ENCODE data around the gene ZNF708.
"Not testable (repeated sequence)": the region's sequence is repeated elsewhere in the genome, so short reads cannot be mapped to it uniquely, and the experiment has no call there.

Gene ZNF708

GRCh38 chr19:21321996-21322395, 7.2 kb downstream of the ZNF708 start:
- peaks cover 11% of the 10 kb centered on the region for H3K36me3 ChIP-seq (ENCODE audit: control insufficient read depth, insufficient read depth, low read length)
- H3K9me3 ChIP-seq (ENCODE audit: control insufficient read depth, low read length) = peaks cover 4% of the 10 kb centered on the region
- 88 to 90% methylated on average over 4 of the region's 4 CpGs for WGBS, 2 experiments
- H3K4me3 ChIP-seq (ENCODE audit: insufficient read depth, low read depth, low read length) = no peak overlapping the region
- H3K27ac ChIP-seq (ENCODE audit: insufficient read depth, low read depth, low read length, poor library complexity, severe bottlenecking) = no peak overlapping the region
- H3K4me1 ChIP-seq (ENCODE audit: control insufficient read depth, insufficient read depth, low read length) = no peaks in the 10 kb centered on the region
- no peaks in the 10 kb centered on the region for H3K27me3 ChIP-seq (ENCODE audit: control insufficient read depth, insufficient read depth, low read length, poor library complexity, severe bottlenecking)

- no peak overlapping the region for H3K4me3 ChIP-seq (ENCODE audit: insufficient read depth, low read depth, low read length)
- no peak overlapping the region for H3K27ac ChIP-seq (ENCODE audit: insufficient read depth, low read depth, low read length, poor library complexity, severe bottlenecking)
- no peaks in the 10 kb centered on the region for H3K27me3 ChIP-seq (ENCODE audit: control insufficient read depth, insufficient read depth, low read length, poor library complexity, severe bottlenecking)
- no peaks in the 10 kb centered on the region for H3K4me1 ChIP-seq (ENCODE audit: control insufficient read depth, insufficient read depth, low read length)
- H3K36me3 ChIP-seq (ENCODE audit: control insufficient read depth, insufficient read depth, low read length) = peaks cover 3% of the 10 kb centered on the region
- H3K9me3 ChIP-seq (ENCODE audit: control insufficient read depth, low read length) = peaks cover under 1% of the 10 kb centered on the region
- WGBS, 2 experiments = 89 to 90% methylated on average over 4 of the region's 4 CpGs
These were observed 8.1 kb downstream of the ZNF708 start for GRCh38 chr19:21321134-21321533.

- no peaks in the 10 kb centered on the region for H3K9me3 ChIP-seq (ENCODE audit: control insufficient read depth, low read length)
- 70 to 71% methylated on average over 1 of the region's 1 CpG for whole genome bisulfite sequencing, 2 experiments
- H3K4me3 ChIP-seq (ENCODE audit: insufficient read depth, low read depth, low read length) = no peak overlapping the region
- no peaks in the 10 kb centered on the region for H3K36me3 ChIP-seq (ENCODE audit: control insufficient read depth, insufficient read depth, low read length)
- H3K27me3 ChIP-seq (ENCODE audit: control insufficient read depth, insufficient read depth, low read length, poor library complexity, severe bottlenecking) = no peaks in the 10 kb centered on the region
- H3K27ac ChIP-seq (ENCODE audit: insufficient read depth, low read depth, low read length, poor library complexity, severe bottlenecking) = no peak overlapping the region
- H3K4me1 ChIP-seq (ENCODE audit: control insufficient read depth, insufficient read depth, low read length) = no peaks in the 10 kb centered on the region
These were observed 11.4 kb downstream of the ZNF708 start for GRCh38 chr19:21317821-21318220.

GRCh38 chr19:21314676-21315075, 14.5 kb downstream of the ZNF708 start:
- Histone ChIP-seq H3K4me1 (ENCODE audit: control insufficient read depth, insufficient read depth, low read length) (no peaks in the 10 kb centered on the region), H3K27me3 (ENCODE audit: control insufficient read depth, insufficient read depth, low read length, poor library complexity, severe bottlenecking) (no peaks in the 10 kb centered on the region), H3K9me3 (ENCODE audit: control insufficient read depth, low read length) (no peaks in the 10 kb centered on the region), H3K4me3 (ENCODE audit: insufficient read depth, low read depth, low read length) (no peak overlapping the region), H3K27ac (ENCODE audit: insufficient read depth, low read depth, low read length, poor library complexity, severe bottlenecking) (no peak overlapping the region), H3K36me3 (ENCODE audit: control insufficient read depth, insufficient read depth, low read length) (no peaks in the 10 kb centered on the region)
- 93 to 100% methylated on average over 1 of the region's 1 CpG for WGBS, 2 experiments

- H3K4me1 ChIP-seq (ENCODE audit: control insufficient read depth, insufficient read depth, low read length); H3K4me3 ChIP-seq (ENCODE audit: insufficient read depth, low read depth, low read length); H3K27me3 ChIP-seq (ENCODE audit: control insufficient read depth, insufficient read depth, low read length, poor library complexity, severe bottlenecking); H3K27ac ChIP-seq (ENCODE audit: insufficient read depth, low read depth, low read length, poor library complexity, severe bottlenecking); H3K36me3 ChIP-seq (ENCODE audit: control insufficient read depth, insufficient read depth, low read length); H3K9me3 ChIP-seq (ENCODE audit: control insufficient read depth, low read length): not testable (repeated sequence)
- WGBS, 2 experiments = 96 to 97% methylated on average over 2 of the region's 2 CpGs
These were observed 16.4 kb downstream of the ZNF708 start for GRCh38 chr19:21312807-21313206.

GRCh38 chr19:21308773-21309172, 20.4 kb downstream of the ZNF708 start:
- WGBS, 2 experiments = 83 to 93% methylated on average over 2 of the region's 2 CpGs
- H3K4me1 ChIP-seq (ENCODE audit: control insufficient read depth, insufficient read depth, low read length) = no peaks in the 10 kb centered on the region
- H3K36me3 ChIP-seq (ENCODE audit: control insufficient read depth, insufficient read depth, low read length) = no peaks in the 10 kb centered on the region

GRCh38 chr19:21306881-21307479, 22.2 kb downstream of the ZNF708 start:
- H3K4me3 ChIP-seq (ENCODE audit: insufficient read depth, low read depth, low read length); H3K27ac ChIP-seq (ENCODE audit: insufficient read depth, low read depth, low read length, poor library complexity, severe bottlenecking); H3K4me1 ChIP-seq (ENCODE audit: control insufficient read depth, insufficient read depth, low read length); H3K27me3 ChIP-seq (ENCODE audit: control insufficient read depth, insufficient read depth, low read length, poor library complexity, severe bottlenecking); H3K9me3 ChIP-seq (ENCODE audit: control insufficient read depth, low read length); H3K36me3 ChIP-seq (ENCODE audit: control insufficient read depth, insufficient read depth, low read length): not testable (repeated sequence)
- WGBS, 2 experiments = 87 to 93% methylated on average over 3 of the region's 3 CpGs

More at GRCh38 chr19:21308773-21309172, 20.4 kb downstream of the ZNF708 start:
- H3K9me3 ChIP-seq (ENCODE audit: control insufficient read depth, low read length) = no peaks in the 10 kb centered on the region
- no peaks in the 10 kb centered on the region for H3K27me3 ChIP-seq (ENCODE audit: control insufficient read depth, insufficient read depth, low read length, poor library complexity, severe bottlenecking)
- no peak overlapping the region for H3K4me3 ChIP-seq (ENCODE audit: insufficient read depth, low read depth, low read length)
- no peak overlapping the region for H3K27ac ChIP-seq (ENCODE audit: insufficient read depth, low read depth, low read length, poor library complexity, severe bottlenecking)

- peaks cover 44% of the 10 kb centered on the region for H3K36me3 ChIP-seq (ENCODE audit: control insufficient read depth, insufficient read depth, low read length)
- not testable (repeated sequence) for H3K27me3 ChIP-seq (ENCODE audit: control insufficient read depth, insufficient read depth, low read length, poor library complexity, severe bottlenecking); H3K4me3 ChIP-seq (ENCODE audit: insufficient read depth, low read depth, low read length); H3K27ac ChIP-seq (ENCODE audit: insufficient read depth, low read depth, low read length, poor library complexity, severe bottlenecking); H3K4me1 ChIP-seq (ENCODE audit: control insufficient read depth, insufficient read depth, low read length); H3K9me3 ChIP-seq (ENCODE audit: control insufficient read depth, low read length)
- 100% methylated on average over 1 of the region's 1 CpG for WGBS, 2 experiments
These were observed 35.4 kb downstream of the ZNF708 start for GRCh38 chr19:21293768-21294167.

GRCh38 chr19:21269813-21270212, 59.4 kb downstream of the ZNF708 start:
- Histone ChIP-seq H3K4me3 (ENCODE audit: insufficient read depth, low read depth, low read length) (no peak overlapping the region), H3K9me3 (ENCODE audit: control insufficient read depth, low read length) (peaks cover 2% of the 10 kb centered on the region), H3K4me1 (ENCODE audit: control insufficient read depth, insufficient read depth, low read length) (no peaks in the 10 kb centered on the region), H3K27ac (ENCODE audit: insufficient read depth, low read depth, low read length, poor library complexity, severe bottlenecking) (no peak overlapping the region), H3K36me3 (ENCODE audit: control insufficient read depth, insufficient read depth, low read length) (no peaks in the 10 kb centered on the region), H3K27me3 (ENCODE audit: control insufficient read depth, insufficient read depth, low read length, poor library complexity, severe bottlenecking) (no peaks in the 10 kb centered on the region)
- WGBS, 2 experiments = 97 to 100% methylated on average over 1 to 2 of the region's 2 CpGs

- no peak overlapping the region for H3K27ac ChIP-seq (ENCODE audit: insufficient read depth, low read depth, low read length, poor library complexity, severe bottlenecking)
- no peaks in the 10 kb centered on the region for H3K36me3 ChIP-seq (ENCODE audit: control insufficient read depth, insufficient read depth, low read length)
- H3K4me3 ChIP-seq (ENCODE audit: insufficient read depth, low read depth, low read length) = no peak overlapping the region
- H3K27me3 ChIP-seq (ENCODE audit: control insufficient read depth, insufficient read depth, low read length, poor library complexity, severe bottlenecking) = no peaks in the 10 kb centered on the region
- no peaks in the 10 kb centered on the region for H3K9me3 ChIP-seq (ENCODE audit: control insufficient read depth, low read length)
- H3K4me1 ChIP-seq (ENCODE audit: control insufficient read depth, insufficient read depth, low read length) = no peaks in the 10 kb centered on the region
- WGBS, 2 experiments = 88 to 89% methylated on average over 12 of the region's 12 CpGs
These were observed 64.3 kb downstream of the ZNF708 start for GRCh38 chr19:21264891-21265290.

- H3K4me1 ChIP-seq (ENCODE audit: control insufficient read depth, insufficient read depth, low read length) = no peaks in the 10 kb centered on the region
- H3K36me3 ChIP-seq (ENCODE audit: control insufficient read depth, insufficient read depth, low read length) = no peaks in the 10 kb centered on the region
- no peak overlapping the region for H3K27ac ChIP-seq (ENCODE audit: insufficient read depth, low read depth, low read length, poor library complexity, severe bottlenecking)
- 82 to 85% methylated on average over 6 of the region's 6 CpGs for WGBS, 2 experiments
- H3K27me3 ChIP-seq (ENCODE audit: control insufficient read depth, insufficient read depth, low read length, poor library complexity, severe bottlenecking) = no peaks in the 10 kb centered on the region
- no peaks in the 10 kb centered on the region for H3K9me3 ChIP-seq (ENCODE audit: control insufficient read depth, low read length)
- no peak overlapping the region for H3K4me3 ChIP-seq (ENCODE audit: insufficient read depth, low read depth, low read length)
These were observed 64.8 kb downstream of the ZNF708 start for GRCh38 chr19:21264416-21264815.
